ENCODE data around the gene MYH4. TPM values are rescaled to one million over a fixed set of nuclear protein-coding genes. Genes with fewer than 3 reads are reported as not detected.

MYH4 gene
- total and polyA plus RNA-seq, 10 of the 15 experiments (the other 5 are each of a cell fraction or from before 2014, with no cell fraction given): not detected

GRCh38 chr17:10435096-10435495 is 34.3 kb downstream of the MYH4 start (continued):
- TF ChIP-seq SUPT20H (IDR thresholded peaks at IDR 0.05; ENCODE audit: borderline replicate concordance, control insufficient read depth, low read depth, low read length) (no peak), BCL3 (IDR thresholded peaks at IDR 0.05; ENCODE audit: borderline replicate concordance, insufficient read depth, low read depth, low read length, poor library complexity, severe bottlenecking) (no peak), ZNF592 (IDR thresholded peaks at IDR 0.05) (no peak), ZBED1 (IDR thresholded peaks at IDR 0.05; ENCODE audit: borderline replicate concordance) (no peak)

GRCh38 chr17:10429421-10430045 is 39.8 kb downstream of the MYH4 start:
- no peak overlapping the region for H3K4me2 ChIP-seq (ENCODE audit: control insufficient read depth, insufficient read depth)
- no peaks in the 10 kb centered on the region for H3K27me3 ChIP-seq (replicated peaks in 1 of 2; ENCODE audit: control insufficient read depth in 2 of 2, insufficient read depth in 2 of 2, low read length in 1 of 2)
- in situ Hi-C loops (cut with MboI): no loop called here
- no peaks in the 10 kb centered on the region for H4K20me1 ChIP-seq (ENCODE audit: control insufficient read depth, insufficient read depth)
- H3K36me3 ChIP-seq (ENCODE audit: control insufficient read depth in 2 of 2, insufficient read depth in 2 of 2, low read length in 1 of 2): no peaks in the 10 kb centered on the region
- TF ChIP-seq RB1 (IDR thresholded peaks at IDR 0.05; ENCODE audit: borderline replicate concordance): no peak
- TF ChIP-seq PBX3 (IDR thresholded peaks at IDR 0.05; ENCODE audit: insufficient replicate concordance, low read depth, low read length): no peak
- no peak for TF ChIP-seq EP300 (IDR thresholded peaks at IDR 0.05; ENCODE audit: borderline replicate concordance in 1 of 2, control insufficient read depth in 1 of 2, low read depth in 2 of 2, low read length in 2 of 2)
- no peak for TF ChIP-seq DPF2 (IDR thresholded peaks at IDR 0.05)
- TF ChIP-seq NRF1 (conservative IDR thresholded peaks at IDR 0.05; ENCODE audit: low read depth, low read length): no peak
- no peak for TF ChIP-seq MTA2 (IDR thresholded peaks at IDR 0.05; ENCODE audit: low read depth)
- no peak for TF ChIP-seq TARDBP (IDR thresholded peaks at IDR 0.05; ENCODE audit: borderline replicate concordance)
- TF ChIP-seq TCF12 (IDR thresholded peaks at IDR 0.05; ENCODE audit: low read depth, low read length): no peak
- TF ChIP-seq MEF2B (IDR thresholded peaks at IDR 0.05; ENCODE audit: partially characterized antibody, poor library complexity, severe bottlenecking): no peak
- no peak for TF ChIP-seq RBBP5 (conservative IDR thresholded peaks at IDR 0.05)
- no peak for ATAC-seq
- no peaks in the 10 kb centered on the region for H3K4me1 ChIP-seq (ENCODE audit: control insufficient read depth, insufficient read depth, low read length)
- ChIA-PET SMC1A (ENCODE audit: uncharacterized antibody, unreplicated experiment) (no interaction called here), POLR2A (no interaction called here), CTCF (no interaction called here), RAD21 (ENCODE audit: unreplicated experiment) (no interaction called here)
- no peak overlapping the region for H3K4me3 ChIP-seq
- H3K9ac ChIP-seq (ENCODE audit: control insufficient read depth, insufficient read depth, low read length): no peak overlapping the region
- DNase-seq (ENCODE audit: low read depth, low spot score): no peak
- FAIRE-seq: peak; percentile 47
- no TSS peak for BruUV-seq (replicated peaks)
- no peak overlapping the region for H3K27ac ChIP-seq (ENCODE audit: control insufficient read depth, insufficient read depth)
- intact Hi-C loops (cut with micrococcal nuclease; ENCODE audit: unreplicated experiment): no loop called here
- H3K9me3 ChIP-seq (replicated peaks; ENCODE audit: control insufficient read depth, insufficient read depth, low read length): no peaks in the 10 kb centered on the region
- no peak overlapping the region for H2AFZ ChIP-seq (ENCODE audit: control insufficient read depth, low read depth, low read length)
- H3K79me2 ChIP-seq (ENCODE audit: control insufficient read depth, insufficient read depth, low read length): no peaks in the 10 kb centered on the region
- 58% methylated on average over 2 of the region's 2 CpGs for WGBS (ENCODE audit: insufficient coverage, insufficient replicate concordance, low lambda C conversion rate, missing lambda C conversion rate)
